ENCODE data around the gene TMEM161A.

DNA sequence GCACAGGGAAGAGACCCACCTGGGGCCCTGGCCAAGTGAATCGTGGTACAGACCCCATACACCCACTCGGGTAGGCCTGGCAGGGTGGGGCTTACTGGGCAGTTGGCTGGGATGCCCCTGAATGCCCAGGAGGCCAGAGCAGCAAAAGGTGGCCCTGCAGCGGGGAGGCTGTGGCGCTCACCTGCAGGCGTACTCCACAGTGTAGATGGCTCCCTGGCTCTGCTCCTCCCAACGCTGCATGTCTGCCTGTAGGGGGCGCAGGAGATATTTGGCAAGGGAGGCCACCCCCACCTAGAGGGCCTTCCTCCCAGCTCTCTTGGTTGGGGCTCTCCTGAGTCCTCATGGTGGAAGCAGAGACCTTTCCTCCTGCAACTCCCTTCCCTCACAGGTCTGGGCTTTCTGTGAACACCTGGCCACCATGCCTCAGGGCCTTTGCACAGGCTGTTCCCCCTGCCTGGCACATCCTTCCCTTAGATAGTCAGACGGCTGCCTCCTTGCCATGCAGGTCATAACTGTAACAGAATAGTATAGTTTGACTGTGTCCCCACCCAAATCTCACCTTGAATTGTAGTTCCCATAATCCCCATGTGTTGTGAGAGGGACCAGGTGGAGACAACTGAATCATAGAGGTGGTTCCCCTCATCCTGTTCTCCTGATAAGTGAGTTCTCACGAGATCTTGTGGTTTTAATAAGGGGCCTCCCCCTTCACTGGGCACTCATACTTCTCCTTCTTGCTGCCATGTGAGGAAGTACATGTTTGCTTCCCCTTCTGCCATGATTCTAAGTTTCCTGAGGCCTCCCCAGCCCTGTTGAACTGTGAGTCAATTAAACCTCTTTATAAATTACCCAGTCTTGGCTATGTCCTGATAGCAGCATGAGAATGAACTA is 47.8 kb upstream of the TMEM161A start:
- TF ChIP-seq EP300 (IDR thresholded peaks at IDR 0.05; ENCODE audit: low read depth) (no peak), POLR2AphosphoS5 (IDR thresholded peaks at IDR 0.05) (no peak)
